GM12878 (cell line): ENCODE measurements around the gene PSPC1. TPM values are rescaled to one million over a fixed set of nuclear protein-coding genes. Genes with fewer than 3 reads are reported as not detected.

Experiments used
- ATAC-seq: fragments of 200-7000 bp; cut with Tn5 transposase; 3 replicates; pipeline ENCODE4 v1.9.1; 2020; ENCODE audit warnings: mild to moderate bottlenecking, moderate library complexity
- BruUV-seq: library from RNA; stranded (reverse); fragments of 400-500 nt; replicated peaks from 2 replicates; lab custom pipeline; 2021; lab: Mats Ljungman, UMichigan
- CTCF ChIA-PET: fragments of 300-600 bp; sonication (Branson Sonifier 250); formaldehyde crosslinking; extraction: SDS; loops from one replicate; lab custom pipeline; 2021; ENCODE audit warnings: inconsistent platforms; lab: Yijun Ruan, JAX
- POLR2A ChIA-PET: fragments of 350-600 bp; formaldehyde crosslinking; extraction: SDS; loops from one replicate; lab custom pipeline; 2021; ENCODE audit warnings: inconsistent platforms; lab: Charles Lee
- RAD21 ChIA-PET: fragments of 300-600 bp; sonication (Branson Sonifier 250); formaldehyde crosslinking; loops from one replicate; lab custom pipeline; 2023; ENCODE audit warnings: antibody characterized with exemption; ENCODE audit not compliant: unreplicated experiment; lab: Charles Lee
- SMC1A ChIA-PET: fragments of 300-600 bp; sonication (Branson Sonifier 250); formaldehyde crosslinking; loops from one replicate; lab custom pipeline; 2023; ENCODE audit not compliant: unreplicated experiment, uncharacterized antibody; lab: Charles Lee
- DNase-seq: peaks from one replicate; pipeline ENCODE4 v3.0.0-alpha.2; 2011; ENCODE audit warnings: low read depth, low spot score
- FAIRE-seq: peaks from 3 replicates; lab custom pipeline; 2011; peaks lifted over from hg19 to GRCh38; lab: Jason Lieb, UNC
- H2AFZ ChIP-seq: 2 replicates; pipeline ENCODE4 v1.6.0; 2011; ENCODE audit warnings: low read depth, low read length, control low read depth; ENCODE audit not compliant: control insufficient read depth
- H3K27ac ChIP-seq: 2 replicates; pipeline ENCODE4 v1.5.1; 2011; ENCODE audit warnings: control low read depth; ENCODE audit not compliant: control insufficient read depth, insufficient read depth
- H3K27me3 ChIP-seq, 2 experiments: replicated peaks in 1 of 2; 2 replicates each; pipeline versions ENCODE4 v1.6.0 to v1.6.1; 2011; ENCODE audit warnings: low read length in 1 of 2; ENCODE audit not compliant: control insufficient read depth in 2 of 2, insufficient read depth in 2 of 2
- H3K36me3 ChIP-seq, 2 experiments: 2 replicates each; pipeline ENCODE4 v1.5.1; 2011; ENCODE audit warnings: low read length in 1 of 2; ENCODE audit not compliant: control insufficient read depth in 2 of 2, insufficient read depth in 2 of 2
- H3K4me1 ChIP-seq: 2 replicates; pipeline ENCODE4 v1.6.1; 2011; ENCODE audit warnings: mild to moderate bottlenecking, low read length, moderate library complexity, mixed read lengths; ENCODE audit not compliant: control insufficient read depth, insufficient read depth
- H3K4me2 ChIP-seq: 2 replicates; pipeline ENCODE4 v1.6.0; 2011; ENCODE audit warnings: control low read depth; ENCODE audit not compliant: control insufficient read depth, insufficient read depth
- H3K4me3 ChIP-seq: fragments of 200-600 bp; sonication (generic); 2 replicates; pipeline ENCODE4 v1.5.1; 2016
- H3K79me2 ChIP-seq: 2 replicates; pipeline ENCODE4 v1.6.0; 2011; ENCODE audit warnings: low read length; ENCODE audit not compliant: control insufficient read depth, insufficient read depth
- H3K9ac ChIP-seq: 2 replicates; pipeline ENCODE4 v1.8.0; 2011; ENCODE audit warnings: low read length, control low read depth, mixed read lengths; ENCODE audit not compliant: control insufficient read depth, insufficient read depth
- H3K9me3 ChIP-seq: replicated peaks from 3 replicates; pipeline ENCODE4 v1.5.1; 2011; ENCODE audit warnings: mild to moderate bottlenecking, low read length; ENCODE audit not compliant: control insufficient read depth, insufficient read depth
- H4K20me1 ChIP-seq: 2 replicates; pipeline ENCODE4 v1.6.0; 2011; ENCODE audit not compliant: control insufficient read depth, insufficient read depth
- BHLHE40 ChIP-seq, 2 experiments: fragments of 450-650 bp in 1 of 2; IDR thresholded peaks; 2 replicates each; pipeline ENCODE4 v1.6.1; 2011 to 2017; ENCODE audit warnings: low read depth in 2 of 2, borderline replicate concordance in 1 of 2, improper control_type of control experiment in 1 of 2, low read length in 1 of 2, mild to moderate bottlenecking in 1 of 2
- CEBPZ ChIP-seq: fragments of 150-350 bp; IDR thresholded peaks from 2 replicates; pipeline ENCODE4 v1.6.1; 2016; ENCODE audit warnings: low read depth, low read length
- DPF2 ChIP-seq: fragments of 450-650 bp; IDR thresholded peaks from 2 replicates; pipeline ENCODE4 v1.6.1; 2017; ENCODE audit warnings: mild to moderate bottlenecking
- E2F4 ChIP-seq: IDR thresholded peaks from 2 replicates; pipeline ENCODE4 v1.6.1; 2012; ENCODE audit warnings: low read depth, low read length, improper control_type of control experiment
- E4F1 ChIP-seq: fragments of 450-650 bp; IDR thresholded peaks from 2 replicates; pipeline ENCODE4 v1.6.1; 2018; ENCODE audit warnings: borderline replicate concordance, mild to moderate bottlenecking; ENCODE audit not compliant: partially characterized antibody
- FOXK2 ChIP-seq: fragments of 450-650 bp; IDR thresholded peaks from 2 replicates; pipeline ENCODE4 v1.6.1; 2017; ENCODE audit warnings: mild to moderate bottlenecking, moderate library complexity
- HSF1 ChIP-seq: fragments of 150-350 bp; IDR thresholded peaks from 2 replicates; pipeline ENCODE4 v1.6.1; 2014; ENCODE audit warnings: mild to moderate bottlenecking, low read depth, low read length
- LARP7 ChIP-seq: fragments of 450-650 bp; IDR thresholded peaks from 2 replicates; pipeline ENCODE4 v1.6.1; 2017; ENCODE audit warnings: mild to moderate bottlenecking
- MTA3 ChIP-seq: IDR thresholded peaks from 2 replicates; pipeline ENCODE4 v1.6.1; 2012; ENCODE audit warnings: low read length, inconsistent platforms, borderline replicate concordance
- RBBP5 ChIP-seq: fragments of 200-600 bp; sonication (generic); conservative IDR thresholded peaks from 2 replicates; pipeline ENCODE4 v1.6.1; 2016
- TBL1XR1 ChIP-seq: IDR thresholded peaks from 2 replicates; pipeline ENCODE4 v1.6.1; 2012; ENCODE audit warnings: low read depth, low read length, improper control_type of control experiment
- ZNF217 ChIP-seq: fragments of 450-650 bp; IDR thresholded peaks from 2 replicates; pipeline ENCODE4 v1.6.1; 2017; ENCODE audit warnings: antibody characterized with exemption, mild to moderate bottlenecking
- ZNF274 ChIP-seq: IDR thresholded peaks from one replicate; pipeline ENCODE4 v1.8.0; 2011; ENCODE audit not compliant: insufficient read length, insufficient read depth
- WGBS: methylation state at CpG from one replicate; pipeline ENCODE4 v1.1.6; 2016; ENCODE audit warnings: low lambda C conversion rate; ENCODE audit not compliant: insufficient replicate concordance, insufficient coverage; ENCODE audit errors: missing lambda C conversion rate; 5-methylcytosine and 5-hydroxymethylcytosine counted together
- in situ Hi-C: fragments of 300-500 bp; cut with MboI; formaldehyde crosslinking; loops from 9 replicates; pipeline ENCODE4 v1.14.3; 2018; ENCODE audit warnings: mixed read lengths
- intact Hi-C: fragments of 100-400 bp; cut with micrococcal nuclease; formaldehyde crosslinking; loops from one replicate; pipeline ENCODE4 v1.14.2; 2022; ENCODE audit not compliant: unreplicated experiment
- polyA plus RNA-seq, 11 experiments: library from polyadenylated mRNA; depleted of rRNA in 4 of 11; unstranded in 6 of 11; stranded (reverse) in 5 of 11; fragments of >200 nt; fragmentation: Nextera tagmentation in 4 of 11; fragmentation: Illumina TruSeq in 1 of 11; extraction: Ambion mirVana in 4 of 11; extraction: Trizol in 1 of 11; gene quantifications; 1 replicate in 1 of 11; 2 replicates in 10 of 11; pipeline versions ENCODE4 v1.2.1 to v1.2.3, GENCODE V29; 2011 to 2016; ENCODE audit warnings: inconsistent platforms in 2 of 11, missing spikeins in 2 of 11, low read depth in 1 of 11
- total RNA-seq, 4 experiments: library from RNA; depleted of rRNA in 3 of 4; stranded (reverse); fragments of >200 nt in 3 of 4; fragmentation: Illumina TruSeq in 1 of 4; extraction: Trizol in 1 of 4; gene quantifications; 2 replicates each; pipeline versions ENCODE4 v1.2.1 to v1.2.3, GENCODE V29; 2013 to 2021

PSPC1 gene
- total and polyA plus RNA-seq, 10 of the 15 experiments (the other 5 are each of a cell fraction or from before 2014, with no cell fraction given), result 17.7 to 76.3 (median 66.8) TPM

GRCh38 chr13:19680751-19681150 is 102.0 kb downstream of the PSPC1 start:
- no peaks in the 10 kb centered on the region for H3K79me2 ChIP-seq
- H3K9ac ChIP-seq, result no peak overlapping the region
- intact Hi-C loops, result no loop called here
- H2AFZ ChIP-seq, result no peak overlapping the region
- ATAC-seq, result no peak
- H3K36me3 ChIP-seq, result peaks cover 0 to 3% of the 10 kb centered on the region in 2 experiments; a peak in 1 of 4 replicates
- no peak for DNase-seq
- H3K4me1 ChIP-seq, result no peaks in the 10 kb centered on the region
- no peaks in the 10 kb centered on the region for H3K27me3 ChIP-seq
- no peak overlapping the region for H3K4me2 ChIP-seq
- ChIA-PET SMC1A (no interaction called here), CTCF (no interaction called here), POLR2A (no interaction called here), RAD21 (no interaction called here)
- in situ Hi-C loops, result no loop called here
- FAIRE-seq, result no peak
- 93% methylated on average over 7 of the region's 7 CpGs for WGBS
- no TSS peak for BruUV-seq
- no peak overlapping the region for H3K27ac ChIP-seq
- H3K9me3 ChIP-seq, result no peaks in the 10 kb centered on the region
- no peak for TF ChIP-seq MTA3
- no peak for TF ChIP-seq CEBPZ
- no peak for TF ChIP-seq TBL1XR1
- TF ChIP-seq DPF2, result no peak
- TF ChIP-seq HSF1, result no peak
- TF ChIP-seq E4F1, result no peak
- no peak for TF ChIP-seq LARP7
- no peak for TF ChIP-seq BHLHE40 (IDR thresholded peaks at IDR 0.05; ENCODE audit: borderline replicate concordance in 1 of 2, low read depth in 2 of 2, low read length in 1 of 2)
- no peak for TF ChIP-seq FOXK2
- TF ChIP-seq ZNF274, result no peak
- no peak for TF ChIP-seq RBBP5
- TF ChIP-seq E2F4, result no peak
- no peak for TF ChIP-seq ZNF217
- H4K20me1 ChIP-seq, result no peaks in the 10 kb centered on the region
- no peak overlapping the region for H3K4me3 ChIP-seq
